GM12872 (cell line): ENCODE measurements around the gene SYT7.

ENCODE experiments used
- CTCF ChIP-seq: IDR thresholded peaks from 3 replicates; pipeline ENCODE4 v1.5.1; 2011; ENCODE audit warnings: low read depth, mild to moderate bottlenecking, low read length, moderate library complexity; ENCODE audit not compliant: insufficient read depth

The SYT7 gene

GRCh38 chr11:61536676-61537270, 44.1 kb downstream of the SYT7 start:
- TF ChIP-seq CTCF, result no peak

- TF ChIP-seq CTCF, result no peak
Measured at GRCh38 chr11:61535998-61536675, 44.7 kb downstream of the SYT7 start.

- TF ChIP-seq CTCF, result no peak
Measured at GRCh38 chr11:61534933-61535839, 45.7 kb downstream of the SYT7 start.

- TF ChIP-seq CTCF, result no peak
Measured at GRCh38 chr11:61534025-61534932, 46.6 kb downstream of the SYT7 start.

- no peak for TF ChIP-seq CTCF
Measured at GRCh38 chr11:61533401-61533800, 47.5 kb downstream of the SYT7 start.

- no peak for TF ChIP-seq CTCF
Measured at GRCh38 chr11:61533039-61533375, 47.9 kb downstream of the SYT7 start.
